ENCODE results near the gene INAVA. TPM values are rescaled to one million over a fixed set of nuclear protein-coding genes. Genes with fewer than 3 reads are reported as not detected.
A peak's percentile ranks its signal among the peaks of the same experiment; 100 is the strongest.

The INAVA gene
- total and polyA plus RNA-seq, 10 of the 15 experiments (the other 5 are each of a cell fraction or from before 2014, with no cell fraction given) = 3.6 to 15.4 (median 9.5) TPM

DNA sequence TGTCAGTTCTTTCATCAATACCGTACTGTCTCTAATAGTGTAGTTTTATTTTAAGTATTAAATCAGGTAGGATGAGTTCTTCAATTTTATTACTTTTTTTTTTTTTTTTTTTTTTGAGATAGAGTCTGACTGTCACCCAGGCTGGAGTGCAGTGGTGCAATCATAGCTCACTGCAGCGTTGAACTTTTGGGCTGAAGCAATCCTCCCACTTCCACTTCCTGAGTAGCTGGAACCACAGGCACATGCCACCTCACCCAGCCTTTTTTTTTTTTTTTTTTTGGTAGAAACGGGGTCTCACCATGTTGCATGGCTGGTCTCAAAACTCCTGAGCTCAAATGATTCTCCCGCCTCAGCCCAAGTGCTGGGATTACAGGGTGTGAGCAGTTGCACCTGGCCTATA, 44.3 kb downstream of the INAVA start:
- no peak overlapping the region for H3K4me2 ChIP-seq (ENCODE audit: control insufficient read depth, insufficient read depth)
- no peaks in the 10 kb centered on the region for H4K20me1 ChIP-seq (ENCODE audit: control insufficient read depth, insufficient read depth)
- TF ChIP-seq SPI1 (IDR thresholded peaks at IDR 0.05; ENCODE audit: borderline replicate concordance, insufficient read depth, low read depth, low read length) = no peak
- TF ChIP-seq, protein P1, sequence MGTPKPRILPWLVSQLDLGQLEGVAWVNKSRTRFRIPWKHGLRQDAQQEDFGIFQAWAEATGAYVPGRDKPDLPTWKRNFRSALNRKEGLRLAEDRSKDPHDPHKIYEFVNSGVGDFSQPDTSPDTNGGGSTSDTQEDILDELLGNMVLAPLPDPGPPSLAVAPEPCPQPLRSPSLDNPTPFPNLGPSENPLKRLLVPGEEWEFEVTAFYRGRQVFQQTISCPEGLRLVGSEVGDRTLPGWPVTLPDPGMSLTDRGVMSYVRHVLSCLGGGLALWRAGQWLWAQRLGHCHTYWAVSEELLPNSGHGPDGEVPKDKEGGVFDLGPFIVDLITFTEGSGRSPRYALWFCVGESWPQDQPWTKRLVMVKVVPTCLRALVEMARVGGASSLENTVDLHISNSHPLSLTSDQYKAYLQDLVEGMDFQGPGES (IDR thresholded peaks at IDR 0.05) = no peak
- no peak for TF ChIP-seq SIX5 (IDR thresholded peaks at IDR 0.05; ENCODE audit: low read depth, low read length, severe bottlenecking)
- TF ChIP-seq, protein P2, sequence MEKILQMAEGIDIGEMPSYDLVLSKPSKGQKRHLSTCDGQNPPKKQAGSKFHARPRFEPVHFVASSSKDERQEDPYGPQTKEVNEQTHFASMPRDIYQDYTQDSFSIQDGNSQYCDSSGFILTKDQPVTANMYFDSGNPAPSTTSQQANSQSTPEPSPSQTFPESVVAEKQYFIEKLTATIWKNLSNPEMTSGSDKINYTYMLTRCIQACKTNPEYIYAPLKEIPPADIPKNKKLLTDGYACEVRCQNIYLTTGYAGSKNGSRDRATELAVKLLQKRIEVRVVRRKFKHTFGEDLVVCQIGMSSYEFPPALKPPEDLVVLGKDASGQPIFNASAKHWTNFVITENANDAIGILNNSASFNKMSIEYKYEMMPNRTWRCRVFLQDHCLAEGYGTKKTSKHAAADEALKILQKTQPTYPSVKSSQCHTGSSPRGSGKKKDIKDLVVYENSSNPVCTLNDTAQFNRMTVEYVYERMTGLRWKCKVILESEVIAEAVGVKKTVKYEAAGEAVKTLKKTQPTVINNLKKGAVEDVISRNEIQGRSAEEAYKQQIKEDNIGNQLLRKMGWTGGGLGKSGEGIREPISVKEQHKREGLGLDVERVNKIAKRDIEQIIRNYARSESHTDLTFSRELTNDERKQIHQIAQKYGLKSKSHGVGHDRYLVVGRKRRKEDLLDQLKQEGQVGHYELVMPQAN (conservative IDR thresholded peaks at IDR 0.05) = no peak
- no peak for TF ChIP-seq SMAD1 (IDR thresholded peaks at IDR 0.05; ENCODE audit: low read depth, partially characterized antibody)
- no peak for TF ChIP-seq JUNB (IDR thresholded peaks at IDR 0.05)
- no peak for TF ChIP-seq SREBF1 (IDR thresholded peaks at IDR 0.05; ENCODE audit: low read length)
- TF ChIP-seq NR2C2 (IDR thresholded peaks at IDR 0.05; ENCODE audit: borderline replicate concordance, control insufficient read depth, insufficient read length, low read depth) = no peak
- TF ChIP-seq RBBP5 (conservative IDR thresholded peaks at IDR 0.05) = no peak
- H3K9ac ChIP-seq (ENCODE audit: control insufficient read depth, insufficient read depth, low read length) = no peak overlapping the region
- DNase-seq (ENCODE audit: low read depth, low spot score) = no peak
- BruUV-seq (replicated peaks) = no TSS peak
- POLR2A ChIA-PET = interaction anchor here (0.6 to 0.7 kb wide), 2 partner anchors 42 to 50 kb away, joined by 3 to 7 read pairs; no protein-coding TSS in a partner anchor
- no peaks in the 10 kb centered on the region for H3K36me3 ChIP-seq (ENCODE audit: control insufficient read depth in 2 of 2, insufficient read depth in 2 of 2, low read length in 1 of 2)
- no peaks in the 10 kb centered on the region for H3K4me1 ChIP-seq (ENCODE audit: control insufficient read depth, insufficient read depth, low read length)
- ATAC-seq = peak; percentile 45; the same call in 1 of the 3 replicates
- H3K9me3 ChIP-seq (replicated peaks; ENCODE audit: control insufficient read depth, insufficient read depth, low read length) = no peaks in the 10 kb centered on the region
- SMC1A ChIA-PET (ENCODE audit: uncharacterized antibody, unreplicated experiment) = interaction anchor here (0.6 kb wide), 1 partner anchor 214 kb away, joined by 4 read pairs; no protein-coding TSS in a partner anchor
- intact Hi-C loops (cut with micrococcal nuclease; ENCODE audit: unreplicated experiment) (no loop called here), in situ Hi-C loops (cut with MboI) (no loop called here)
- H3K79me2 ChIP-seq (ENCODE audit: control insufficient read depth, insufficient read depth, low read length) = no peaks in the 10 kb centered on the region
- H3K27me3 ChIP-seq (replicated peaks in 1 of 2; ENCODE audit: control insufficient read depth in 2 of 2, insufficient read depth in 2 of 2, low read length in 1 of 2) = 0 out of 4 replicates have a peak, but pooled peaks cover 0 to 3% of the 10 kb centered on the region in 2 experiments
- 51% methylated on average over 3 of the region's 4 CpGs for WGBS (ENCODE audit: insufficient coverage, insufficient replicate concordance, low lambda C conversion rate, missing lambda C conversion rate)
- no peak for FAIRE-seq
- CTCF ChIA-PET = interaction anchor here (0.6 to 1.2 kb wide), 4 partner anchors 33 to 763 kb away, joined by 3 to 5 read pairs (median 4); no protein-coding TSS in a partner anchor
- RAD21 ChIA-PET (ENCODE audit: unreplicated experiment) = no interaction called here
- H3K4me3 ChIP-seq = no peak overlapping the region
- H3K27ac ChIP-seq (ENCODE audit: control insufficient read depth, insufficient read depth) = no peak overlapping the region
- no peak overlapping the region for H2AFZ ChIP-seq (ENCODE audit: control insufficient read depth, low read depth, low read length)

All from GM12878 (cell line).